ENCODE measurements around the gene ADAM8. TPM values are rescaled to one million over a fixed set of nuclear protein-coding genes. Genes with fewer than 3 reads are reported as not detected.

Gene ADAM8
- total and polyA plus RNA-seq, 9 donors: 0.48 to 5.9 (median 3.4) TPM

- Histone ChIP-seq H3K27me3 (no peaks in the 10 kb centered on the region), H3K4me3 (no peak overlapping the region), H3K9me3 (no peaks in the 10 kb centered on the region), H3K36me3 (no peaks in the 10 kb centered on the region), H3K27ac (no peak overlapping the region), H3K4me1 (ENCODE audit: insufficient read depth) (no peaks in the 10 kb centered on the region)
- no peak for DNase-seq
- WGBS, 3 donors: 90 to 91% (median 91%) methylated on average over 27 to 38 of the region's 38 CpGs
- TF ChIP-seq POLR2A (IDR thresholded peaks at IDR 0.05) (no peak), CTCF (IDR thresholded peaks at IDR 0.05) (no peak), EP300 (IDR thresholded peaks at IDR 0.05) (no peak)
- intact Hi-C loops (cut with DNase I): no loop called here
Observed at GRCh38 chr10:133292919-133293809, 16.5 kb upstream of the ADAM8 start.

- no peak for DNase-seq
- intact Hi-C loops (cut with DNase I): no loop called here
- no peak overlapping the region for H3K27ac ChIP-seq
- no peak for TF ChIP-seq CTCF (IDR thresholded peaks at IDR 0.05)
- TF ChIP-seq POLR2A (IDR thresholded peaks at IDR 0.05): no peak
- no peak for TF ChIP-seq EP300 (IDR thresholded peaks at IDR 0.05)
- no peaks in the 10 kb centered on the region for H3K27me3 ChIP-seq
- H3K4me1 ChIP-seq (ENCODE audit: insufficient read depth): no peaks in the 10 kb centered on the region
- H3K36me3 ChIP-seq: no peaks in the 10 kb centered on the region
- no peak overlapping the region for H3K4me3 ChIP-seq
- 91 to 94% (median 93%) methylated on average over 23 to 24 of the region's 24 CpGs for WGBS, 3 donors
- H3K9me3 ChIP-seq: no peaks in the 10 kb centered on the region
Observed at GRCh38 chr10:133289761-133290160, 13.1 kb upstream of the ADAM8 start.

GRCh38 chr10:133287832-133288500, 11.3 kb upstream of the ADAM8 start:
- Histone ChIP-seq H3K27ac (no peak overlapping the region), H3K36me3 (no peaks in the 10 kb centered on the region)
- intact Hi-C loops (cut with DNase I): no loop called here

GRCh38 chr10:133286366-133286765, 9.7 kb upstream of the ADAM8 start:
- Histone ChIP-seq H3K4me3 (no peak overlapping the region), H3K4me1 (ENCODE audit: insufficient read depth) (no peaks in the 10 kb centered on the region), H3K27me3 (no peaks in the 10 kb centered on the region), H3K36me3 (no peaks in the 10 kb centered on the region), H3K9me3 (no peaks in the 10 kb centered on the region), H3K27ac (no peak overlapping the region)
- DNase-seq: no peak
- intact Hi-C loops (cut with DNase I): no loop called here
- TF ChIP-seq POLR2A (IDR thresholded peaks at IDR 0.05) (no peak), EP300 (IDR thresholded peaks at IDR 0.05) (no peak), CTCF (IDR thresholded peaks at IDR 0.05) (no peak)
- 79 to 84% (median 80%) methylated on average over 18 of the region's 18 CpGs for WGBS, 3 donors

More at GRCh38 chr10:133287832-133288500, 11.3 kb upstream of the ADAM8 start:
- DNase-seq: no peak
- H3K4me3 ChIP-seq: no peak overlapping the region
- H3K4me1 ChIP-seq (ENCODE audit: insufficient read depth): no peaks in the 10 kb centered on the region
- TF ChIP-seq POLR2A (IDR thresholded peaks at IDR 0.05) (no peak), EP300 (IDR thresholded peaks at IDR 0.05) (no peak), CTCF (IDR thresholded peaks at IDR 0.05) (no peak)
- no peaks in the 10 kb centered on the region for H3K9me3 ChIP-seq
- no peaks in the 10 kb centered on the region for H3K27me3 ChIP-seq
- WGBS, 3 donors: 91 to 93% (median 92%) methylated on average over 46 of the region's 46 CpGs
